GM19193 (cell line): Measurements from ENCODE around the gene KIF26A.

Experiments
- POLR2A ChIP-seq: IDR thresholded peaks from 4 replicates; pipeline ENCODE4 v1.6.1; 2011; ENCODE audit not compliant: insufficient read depth, insufficient read length; ENCODE audit errors: extremely low read depth

Gene KIF26A

GRCh38 chr14:104138098-104138717 is at the start of gene KIF26A:
TSS of gene KIF26A (plus strand) at chr14:104138587. CDS start at chr14:104138723, 136 bp downstream.
- no peak for TF ChIP-seq POLR2A

- TF ChIP-seq POLR2A: no peak
Measured at GRCh38 chr14:104090071-104090748, 48.2 kb upstream of the KIF26A start.

- no peak for TF ChIP-seq POLR2A
Measured at GRCh38 chr14:104091061-104091926, 47.1 kb upstream of the KIF26A start.

- TF ChIP-seq POLR2A: no peak
Measured at GRCh38 chr14:104091927-104092771, 46.2 kb upstream of the KIF26A start.

- no peak for TF ChIP-seq POLR2A
Measured at GRCh38 chr14:104092931-104093365, 45.4 kb upstream of the KIF26A start.

GRCh38 chr14:104093366-104094055 is 44.9 kb upstream of the KIF26A start:
- no peak for TF ChIP-seq POLR2A

- no peak for TF ChIP-seq POLR2A
Measured at GRCh38 chr14:104094056-104094708, 44.2 kb upstream of the KIF26A start.

GRCh38 chr14:104094709-104095425 is 43.5 kb upstream of the KIF26A start:
- no peak for TF ChIP-seq POLR2A

GRCh38 chr14:104095426-104096310 is 42.7 kb upstream of the KIF26A start:
- no peak for TF ChIP-seq POLR2A

GRCh38 chr14:104096318-104096717 is 42.1 kb upstream of the KIF26A start:
- TF ChIP-seq POLR2A: no peak

GRCh38 chr14:104096751-104097700 is 41.4 kb upstream of the KIF26A start:
- TF ChIP-seq POLR2A: no peak
